IMR-90 (cell line): ENCODE results near the gene ZSWIM3. TPM values are rescaled to one million over a fixed set of nuclear protein-coding genes. Genes with fewer than 3 reads are reported as not detected.

Experiments
- ATAC-seq: fragments of 200-7000 bp; cut with Tn5 transposase; 2 replicates; pipeline ENCODE4 v1.9.1; 2020; ENCODE audit warnings: low read depth, mild to moderate bottlenecking, moderate library complexity
- BruUV-seq: library from RNA; stranded (reverse); fragments of 400-500 nt; replicated peaks from 2 replicates; lab custom pipeline; 2021; lab: Mats Ljungman, UMichigan
- CTCF ChIA-PET: fragments of 300-600 bp; formaldehyde crosslinking; extraction: SDS; loops from one replicate; lab custom pipeline; 2021; ENCODE audit warnings: antibody characterized with exemption; lab: Yijun Ruan, JAX
- POLR2A ChIA-PET: fragments of 300-600 bp; sonication (Branson Sonifier 250); formaldehyde crosslinking; loops from one replicate; lab custom pipeline; 2022; ENCODE audit warnings: antibody characterized with exemption; ENCODE audit not compliant: unreplicated experiment; lab: Charles Lee
- DNase-seq: peaks from one replicate; pipeline ENCODE4 v3.0.0; 2013
- H2AFZ ChIP-seq: replicated peaks from 2 replicates; pipeline ENCODE3; 2013; ENCODE audit warnings: low read length, mild to moderate bottlenecking; ENCODE audit not compliant: poor library complexity
- H2AK5ac ChIP-seq: 2 replicates; pipeline ENCODE4 v1.6.1; 2013; ENCODE audit warnings: low read depth, low read length, inconsistent platforms
- H2AK9ac ChIP-seq: replicated peaks from 2 replicates; pipeline ENCODE3; 2013; ENCODE audit warnings: mild to moderate bottlenecking, low read depth, low read length, moderate library complexity; ENCODE audit not compliant: poor library complexity
- H2BK120ac ChIP-seq: 2 replicates; pipeline ENCODE4 v1.6.1; 2013; ENCODE audit warnings: low read depth, low read length, inconsistent platforms
- H2BK15ac ChIP-seq: 3 replicates; pipeline ENCODE4 v1.6.1; 2013; ENCODE audit warnings: low read depth, low read length, inconsistent platforms
- H2BK20ac ChIP-seq: 2 replicates; pipeline ENCODE4 v1.6.1; 2013; ENCODE audit warnings: low read depth, mild to moderate bottlenecking, inconsistent platforms, low read length, moderate library complexity
- H2BK5ac ChIP-seq: 2 replicates; pipeline ENCODE4 v1.6.1; 2013; ENCODE audit warnings: mild to moderate bottlenecking, low read depth, low read length, inconsistent platforms; ENCODE audit not compliant: poor library complexity, severe bottlenecking
- H3K14ac ChIP-seq: replicated peaks from 2 replicates; pipeline ENCODE4 v1.6.1; 2013; ENCODE audit warnings: low read depth, low read length, inconsistent platforms
- H3K18ac ChIP-seq: 2 replicates; pipeline ENCODE4 v1.6.1; 2013; ENCODE audit warnings: low read depth, low read length, control low read depth
- H3K23ac ChIP-seq: 2 replicates; pipeline ENCODE4 v1.6.1; 2013; ENCODE audit warnings: low read depth, low read length, inconsistent platforms
- H3K27ac ChIP-seq: 2 replicates; pipeline ENCODE4 v1.5.1; 2013; ENCODE audit warnings: mild to moderate bottlenecking, control low read depth, low read length; ENCODE audit not compliant: insufficient read depth
- H3K27me3 ChIP-seq: 2 replicates; pipeline ENCODE4 v1.6.1; 2013; ENCODE audit warnings: low read length; ENCODE audit not compliant: control insufficient read depth, insufficient read depth
- H3K36me3 ChIP-seq: 2 replicates; pipeline ENCODE4 v1.6.1; 2013; ENCODE audit warnings: low read length, mixed read lengths; ENCODE audit not compliant: control insufficient read depth, insufficient read depth
- H3K4ac ChIP-seq: 2 replicates; pipeline ENCODE4 v1.6.1; 2013; ENCODE audit warnings: low read depth, low read length, inconsistent platforms
- H3K4me1 ChIP-seq: 2 replicates; pipeline ENCODE4 v1.6.1; 2013; ENCODE audit warnings: low read length, mixed read lengths; ENCODE audit not compliant: control insufficient read depth, insufficient read depth
- H3K4me2 ChIP-seq: 2 replicates; pipeline ENCODE4 v1.6.1; 2013; ENCODE audit warnings: low read depth, mild to moderate bottlenecking, control low read depth, low read length, moderate library complexity
- H3K4me3 ChIP-seq: 2 replicates; pipeline ENCODE4 v1.5.1; 2013; ENCODE audit warnings: low read depth, mild to moderate bottlenecking, control low read depth, low read length, moderate library complexity; ENCODE audit not compliant: insufficient read depth
- H3K56ac ChIP-seq: 2 replicates; pipeline ENCODE4 v1.6.1; 2013; ENCODE audit warnings: low read length, inconsistent platforms; ENCODE audit not compliant: insufficient read depth; ENCODE audit errors: extremely low read depth
- H3K79me1 ChIP-seq, 2 experiments: 2 replicates each; pipeline ENCODE4 v1.6.1; 2013; ENCODE audit warnings: low read length in 2 of 2, inconsistent platforms in 1 of 2, low read depth in 1 of 2
- H3K9ac ChIP-seq: 2 replicates; pipeline ENCODE4 v1.6.1; 2013; ENCODE audit warnings: low read depth, low read length, control low read depth
- H3K9me1 ChIP-seq: 2 replicates; pipeline ENCODE4 v1.6.1; 2013; ENCODE audit warnings: low read length, inconsistent platforms; ENCODE audit not compliant: insufficient read depth
- H3K9me3 ChIP-seq: 2 replicates; pipeline ENCODE4 v1.6.1; 2013; ENCODE audit warnings: low read length; ENCODE audit not compliant: control insufficient read depth, insufficient read depth
- H4K20me1 ChIP-seq: 2 replicates; pipeline ENCODE4 v1.6.1; 2013; ENCODE audit warnings: low read length, inconsistent platforms; ENCODE audit not compliant: insufficient read depth
- H4K5ac ChIP-seq: 2 replicates; pipeline ENCODE4 v1.6.1; 2013; ENCODE audit warnings: mild to moderate bottlenecking, low read depth, low read length, control low read depth
- H4K8ac ChIP-seq, 2 experiments: 2 replicates each; pipeline ENCODE4 v1.6.1; 2013; ENCODE audit warnings: low read depth in 2 of 2, low read length in 2 of 2, control low read depth in 1 of 2, inconsistent platforms in 1 of 2
- H4K91ac ChIP-seq: 2 replicates; pipeline ENCODE4 v1.6.1; 2013; ENCODE audit warnings: low read depth, low read length, inconsistent platforms; ENCODE audit not compliant: insufficient read depth
- BHLHE40 ChIP-seq: fragments of 150-350 bp; IDR thresholded peaks from 2 replicates; pipeline ENCODE4 v1.6.1; 2016; ENCODE audit warnings: mild to moderate bottlenecking, low read depth, low read length
- CEBPB ChIP-seq: IDR thresholded peaks from 2 replicates; pipeline ENCODE4 v1.6.1; 2012; ENCODE audit warnings: low read depth, low read length, improper control_type of control experiment
- CHD1 ChIP-seq: IDR thresholded peaks from 2 replicates; pipeline ENCODE4 v1.6.1; 2012; ENCODE audit warnings: low read depth, low read length, improper control_type of control experiment
- CTCF ChIP-seq: conservative IDR thresholded peaks from 2 replicates; pipeline ENCODE4 v1.5.1; 2012; ENCODE audit warnings: mild to moderate bottlenecking, low read depth, low read length, improper control_type of control experiment
- FOS ChIP-seq: fragments of 150-350 bp; IDR thresholded peaks from 2 replicates; pipeline ENCODE4 v1.6.1; 2016; ENCODE audit warnings: low read depth, low read length
- MAFK ChIP-seq: IDR thresholded peaks from 2 replicates; pipeline ENCODE4 v1.6.1; 2012; ENCODE audit warnings: low read depth, low read length, improper control_type of control experiment
- MAZ ChIP-seq: IDR thresholded peaks from 2 replicates; pipeline ENCODE4 v1.6.1; 2012; ENCODE audit warnings: low read depth, mild to moderate bottlenecking, low read length, improper control_type of control experiment, moderate library complexity, borderline replicate concordance
- MXI1 ChIP-seq: IDR thresholded peaks from 2 replicates; pipeline ENCODE4 v1.6.1; 2012; ENCODE audit warnings: low read depth, mild to moderate bottlenecking, low read length, moderate library complexity, borderline replicate concordance
- POLR2A ChIP-seq: IDR thresholded peaks from 2 replicates; pipeline ENCODE4 v1.6.1; 2012; ENCODE audit warnings: mild to moderate bottlenecking, low read depth, low read length
- RAD21 ChIP-seq: IDR thresholded peaks from 2 replicates; pipeline ENCODE4 v1.6.1; 2012; ENCODE audit warnings: low read length, improper control_type of control experiment
- RCOR1 ChIP-seq: IDR thresholded peaks from 2 replicates; pipeline ENCODE4 v1.6.1; 2012; ENCODE audit warnings: mild to moderate bottlenecking, low read length, improper control_type of control experiment; ENCODE audit not compliant: insufficient replicate concordance
- SMC3 ChIP-seq: fragments of 150-350 bp; IDR thresholded peaks from 2 replicates; pipeline ENCODE4 v1.6.1; 2016; ENCODE audit warnings: low read depth, mild to moderate bottlenecking, antibody characterized with exemption, low read length, moderate library complexity
- USF2 ChIP-seq: fragments of 150-350 bp; IDR thresholded peaks from 2 replicates; pipeline ENCODE4 v1.6.1; 2017; ENCODE audit warnings: mild to moderate bottlenecking, antibody characterized with exemption, low read length, low read depth
- WGBS, 2 experiments: methylation state at CpG; one replicate each; pipeline versions ENCODE4 v1.1.5 to v1.1.7; 2013; ENCODE audit warnings: missing lambda C conversion rate in 2 of 2; ENCODE audit not compliant: insufficient read length in 1 of 2; ENCODE audit errors: extremely low coverage in 2 of 2; 5-methylcytosine and 5-hydroxymethylcytosine counted together
- dilution Hi-C: fragments of 300-500 bp; cut with HindIII; formaldehyde crosslinking; loops from one replicate; pipeline ENCODE4 v1.14.3; 2018; ENCODE audit warnings: low sequenced_read_pairs; ENCODE audit not compliant: unreplicated experiment
- in situ Hi-C: fragments of 300-500 bp; cut with MboI; formaldehyde crosslinking; loops from 3 replicates; pipeline ENCODE4 v1.14.3; 2019; ENCODE audit warnings: low sequenced_read_pairs, inconsistent platforms, mixed read lengths
- intact Hi-C: fragments of 100-400 bp; cut with micrococcal nuclease; formaldehyde crosslinking; loops from 2 replicates; pipeline ENCODE4 v1.10.0; 2022
- polyA plus RNA-seq, 3 experiments: library from polyadenylated mRNA; depleted of rRNA; stranded (reverse); fragments of >200 nt; gene quantifications; 2 replicates each; pipeline ENCODE4 v1.2.3, GENCODE V29; 2012; ENCODE audit warnings: low replicate concordance in 1 of 3
- total RNA-seq: library from RNA; depleted of rRNA; stranded (reverse); fragments of >200 nt; gene quantifications from 2 replicates; pipeline ENCODE4 v1.2.3, GENCODE V29; 2012

The ZSWIM3 gene
- total and polyA plus RNA-seq, 2 of the 4 experiments (the other 2 are of a cell fraction) = 3.3 to 8.6 TPM

- no peak overlapping the region for H3K9ac ChIP-seq
- BruUV-seq = no TSS peak
- WGBS, 2 experiments = 91% methylated on average over 3 of the region's 16 CpGs; no CpG with 5 or more reads in 1 of the 2 experiments
Observed at GRCh38 chr20:45904583-45905504, 47.4 kb downstream of the ZSWIM3 start.

More at GRCh38 chr20:45904583-45905504, 47.4 kb downstream of the ZSWIM3 start:
- peaks cover 19% of the 10 kb centered on the region for H3K9me1 ChIP-seq
- no peak overlapping the region for H3K27ac ChIP-seq
- no peak overlapping the region; the same call in 1 of the 2 replicates for H2AK5ac ChIP-seq
- dilution Hi-C loops = no loop called here
- no peak overlapping the region for H3K4me3 ChIP-seq
- no peak overlapping the region for H3K56ac ChIP-seq
- H3K9me3 ChIP-seq = no peaks in the 10 kb centered on the region
- ChIA-PET CTCF (interaction anchor here (1.3 to 1.5 kb wide), 2 partner anchors 13 to 15 kb away, joined by 3 read pairs; no protein-coding TSS in a partner anchor), POLR2A (interaction anchor here (0.9 to 1.1 kb wide), 4 partner anchors 8 to 29 kb away, joined by 3 to 6 read pairs (median 4); no protein-coding TSS in a partner anchor)
- peak overlapping the region in 1 of 2 experiments; percentile 25; a peak in 1 of 4 replicates for H4K8ac ChIP-seq
- no peak for DNase-seq
- intact Hi-C loops = no loop called here
- ATAC-seq = peak; percentile 20; the same call in 1 of the 2 replicates
- H3K4me2 ChIP-seq = no peak overlapping the region
- peaks cover 38% of the 10 kb centered on the region; the same call in 1 of the 2 replicates for H3K36me3 ChIP-seq
- no peak overlapping the region for H4K5ac ChIP-seq
- no peak overlapping the region; the same call in 1 of the 2 replicates for H2BK20ac ChIP-seq
- no peak overlapping the region for H3K23ac ChIP-seq
- peak overlapping the region; percentile 18; the same call in 1 of the 2 replicates for H3K4ac ChIP-seq
- no peak overlapping the region for H2AFZ ChIP-seq
- in situ Hi-C loops = loop anchor here (25.0 kb wide), 1 partner anchor 568 kb away; the partner anchor contains the start of gene SDC4
- no peak overlapping the region for H3K14ac ChIP-seq
- no peak overlapping the region for H2BK15ac ChIP-seq
- no peaks in the 10 kb centered on the region for H3K27me3 ChIP-seq
- H4K20me1 ChIP-seq = peaks cover 5% of the 10 kb centered on the region; the same call in 1 of the 2 replicates
- no peak overlapping the region; the same call in 1 of the 2 replicates for H4K91ac ChIP-seq
- H3K79me1 ChIP-seq = peaks cover 0 to 9% of the 10 kb centered on the region in 2 experiments; a peak in 2 of 4 replicates
- H3K18ac ChIP-seq = no peak overlapping the region
- no peak overlapping the region for H2BK5ac ChIP-seq
- no peak for TF ChIP-seq MAZ
- TF ChIP-seq USF2 = no peak
- TF ChIP-seq CEBPB = no peak
- TF ChIP-seq POLR2A = no peak
- no peak for TF ChIP-seq MAFK
- no peak for TF ChIP-seq SMC3
- no peak for TF ChIP-seq MXI1
- TF ChIP-seq CHD1 = no peak
- no peak for TF ChIP-seq CTCF
- TF ChIP-seq RAD21 = no peak
- TF ChIP-seq RCOR1 = no peak
- no peak for TF ChIP-seq FOS
- no peak for TF ChIP-seq BHLHE40
- peak overlapping the region; percentile 40 for H2AK9ac ChIP-seq
- H2BK120ac ChIP-seq = no peak overlapping the region
- H3K4me1 ChIP-seq = peaks cover 3% of the 10 kb centered on the region
